Measurements from ENCODE around the gene TMEM86A.

Gene TMEM86A

GRCh38 chr11:18707811-18708340 lies 9.3 kb downstream of the TMEM86A start:
- Histone ChIP-seq H3K4me2 (ENCODE audit: low read depth, low read length, poor library complexity, severe bottlenecking) (no peak overlapping the region), H3K36me3 (ENCODE audit: low read length) (no peaks in the 10 kb centered on the region)

GRCh38 chr11:18709414-18709813 lies 10.8 kb downstream of the TMEM86A start:
- TF ChIP-seq CTCF (IDR thresholded peaks at IDR 0.05; ENCODE audit: insufficient read depth, low read length, poor library complexity, severe bottlenecking), result no peak
- TF ChIP-seq EZH2phosphoT487 (conservative IDR thresholded peaks at IDR 0.05; ENCODE audit: low read length), result no peak
- Histone ChIP-seq H3K27ac (ENCODE audit: low read depth, low read length) (no peak overlapping the region), H3K36me3 (ENCODE audit: low read length) (no peaks in the 10 kb centered on the region), H3K4me2 (ENCODE audit: low read depth, low read length, poor library complexity, severe bottlenecking) (no peak overlapping the region), H3K4me3 (ENCODE audit: insufficient read depth, low read length, poor library complexity, severe bottlenecking) (no peak overlapping the region), H3K27me3 (ENCODE audit: low read length) (no peaks in the 10 kb centered on the region), H4K20me1 (ENCODE audit: low read depth, low read length) (no peaks in the 10 kb centered on the region), H3K9me3 (ENCODE audit: insufficient read depth, low read length) (no peaks in the 10 kb centered on the region), H2AFZ (ENCODE audit: low read depth, low read length, severe bottlenecking) (no peak overlapping the region), H3K9me2 (replicated peaks; ENCODE audit: insufficient read depth, low read length) (no peaks in the 10 kb centered on the region), H3F3A (ENCODE audit: insufficient read depth) (no peaks in the 10 kb centered on the region), H3K79me2 (ENCODE audit: insufficient read depth, low read length) (no peaks in the 10 kb centered on the region), H3K9ac (ENCODE audit: low read length) (no peak overlapping the region)

More at GRCh38 chr11:18707811-18708340, 9.3 kb downstream of the TMEM86A start:
- Histone ChIP-seq H3K27ac (ENCODE audit: low read depth, low read length) (no peak overlapping the region), H4K20me1 (ENCODE audit: low read depth, low read length) (no peaks in the 10 kb centered on the region), H3F3A (ENCODE audit: insufficient read depth) (no peaks in the 10 kb centered on the region), H3K9me3 (ENCODE audit: insufficient read depth, low read length) (no peaks in the 10 kb centered on the region), H3K4me3 (ENCODE audit: insufficient read depth, low read length, poor library complexity, severe bottlenecking) (no peak overlapping the region), H3K9me2 (replicated peaks; ENCODE audit: insufficient read depth, low read length) (no peaks in the 10 kb centered on the region), H3K27me3 (ENCODE audit: low read length) (no peaks in the 10 kb centered on the region), H3K9ac (ENCODE audit: low read length) (no peak overlapping the region), H2AFZ (ENCODE audit: low read depth, low read length, severe bottlenecking) (no peak overlapping the region), H3K79me2 (ENCODE audit: insufficient read depth, low read length) (no peaks in the 10 kb centered on the region)
- TF ChIP-seq CTCF (IDR thresholded peaks at IDR 0.05; ENCODE audit: insufficient read depth, low read length, poor library complexity, severe bottlenecking), result no peak
- no peak for TF ChIP-seq EZH2phosphoT487 (conservative IDR thresholded peaks at IDR 0.05; ENCODE audit: low read length)

- H3K9me2 ChIP-seq (replicated peaks; ENCODE audit: insufficient read depth, low read length), result no peaks in the 10 kb centered on the region
- H3K27me3 ChIP-seq (ENCODE audit: low read length), result no peaks in the 10 kb centered on the region
- H4K20me1 ChIP-seq (ENCODE audit: low read depth, low read length), result no peaks in the 10 kb centered on the region
- H3K36me3 ChIP-seq (ENCODE audit: low read length), result no peaks in the 10 kb centered on the region
- TF ChIP-seq EZH2phosphoT487 (conservative IDR thresholded peaks at IDR 0.05; ENCODE audit: low read length) (no peak), CTCF (IDR thresholded peaks at IDR 0.05; ENCODE audit: insufficient read depth, low read length, poor library complexity, severe bottlenecking) (no peak)
- H3F3A ChIP-seq (ENCODE audit: insufficient read depth), result no peaks in the 10 kb centered on the region
- H3K27ac ChIP-seq (ENCODE audit: low read depth, low read length), result no peak overlapping the region
- H3K9ac ChIP-seq (ENCODE audit: low read length), result no peak overlapping the region
- no peak overlapping the region for H2AFZ ChIP-seq (ENCODE audit: low read depth, low read length, severe bottlenecking)
- H3K9me3 ChIP-seq (ENCODE audit: insufficient read depth, low read length), result no peaks in the 10 kb centered on the region
- no peak overlapping the region for H3K4me2 ChIP-seq (ENCODE audit: low read depth, low read length, poor library complexity, severe bottlenecking)
- H3K79me2 ChIP-seq (ENCODE audit: insufficient read depth, low read length), result no peaks in the 10 kb centered on the region
- no peak overlapping the region for H3K4me3 ChIP-seq (ENCODE audit: insufficient read depth, low read length, poor library complexity, severe bottlenecking)
Measured at GRCh38 chr11:18710545-18710944, 12.0 kb downstream of the TMEM86A start.
